Neural cell (in vitro differentiated cells): ENCODE measurements around the gene NPSR1. TPM values are rescaled to one million over a fixed set of nuclear protein-coding genes. Genes with fewer than 3 reads are reported as not detected.

Experiments
- H2AFZ ChIP-seq: fragments of 200-600, 300-800 bp; sonication (generic), shearing (Covaris generic); 2 replicates; pipeline ENCODE4 v1.6.0; 2014; ENCODE audit warnings: low read depth, mild to moderate bottlenecking, antibody characterized with exemption, low read length, moderate library complexity
- H3F3A ChIP-seq: fragments of 200-600 bp; shearing (Covaris generic); 2 replicates; pipeline ENCODE4 v1.6.1; 2016; ENCODE audit warnings: mild to moderate bottlenecking, moderate library complexity, mixed read lengths, antibody characterized with exemption, low read length; ENCODE audit not compliant: insufficient read depth, poor library complexity, severe bottlenecking
- H3K27ac ChIP-seq: fragments of 200-600, 300-800 bp; sonication (generic), shearing (Covaris generic); 2 replicates; pipeline ENCODE4 v1.5.1; 2014; ENCODE audit warnings: mild to moderate bottlenecking, low read length, moderate library complexity
- H3K27me3 ChIP-seq: fragments of 300-800, 200-600 bp; sonication (generic), shearing (Covaris generic); 2 replicates; pipeline ENCODE4 v1.6.0; 2014; ENCODE audit warnings: mild to moderate bottlenecking, low read depth, low read length, moderate library complexity; ENCODE audit not compliant: insufficient read depth
- H3K36me3 ChIP-seq: fragments of 300-800, 200-600 bp; sonication (generic), shearing (Covaris generic); 2 replicates; pipeline ENCODE4 v1.5.1; 2014; ENCODE audit warnings: mild to moderate bottlenecking, antibody characterized with exemption, low read length, moderate library complexity; ENCODE audit not compliant: insufficient read depth
- H3K4me2 ChIP-seq: fragments of 300-800, 200-600 bp; sonication (generic), shearing (Covaris generic); 2 replicates; pipeline ENCODE4 v1.6.0; 2014; ENCODE audit warnings: mild to moderate bottlenecking, low read length
- H3K4me3 ChIP-seq: fragments of 300-800, 200-600 bp; sonication (generic), shearing (Covaris generic); 2 replicates; pipeline ENCODE4 v1.5.1; 2014; ENCODE audit warnings: mild to moderate bottlenecking, low read length, moderate library complexity
- H3K79me2 ChIP-seq: fragments of 200-600 bp; shearing (Covaris generic); replicated peaks from 2 replicates; pipeline ENCODE4 v1.6.0; 2014; ENCODE audit warnings: mild to moderate bottlenecking, low read length, moderate library complexity; ENCODE audit not compliant: insufficient read depth
- H3K9ac ChIP-seq: fragments of 300-800, 200-600 bp; sonication (generic), shearing (Covaris generic); 2 replicates; pipeline ENCODE4 v1.6.1; 2016; ENCODE audit warnings: mild to moderate bottlenecking, low read length, mixed read lengths
- H3K9me2 ChIP-seq: fragments of 200-600 bp; shearing (Covaris generic); 2 replicates; pipeline ENCODE4 v1.6.1; 2016; ENCODE audit warnings: mild to moderate bottlenecking, low read length, mixed read lengths; ENCODE audit not compliant: insufficient read depth
- H3K9me3 ChIP-seq: fragments of 200-600, 300-800 bp; sonication (generic), shearing (Covaris generic); 2 replicates; pipeline ENCODE4 v1.6.1; 2016; ENCODE audit warnings: mild to moderate bottlenecking, mixed run types, low read length, moderate library complexity, mixed read lengths
- H4K20me1 ChIP-seq: fragments of 200-600 bp; shearing (Covaris generic); 2 replicates; pipeline ENCODE4 v1.6.1; 2016; ENCODE audit warnings: mild to moderate bottlenecking, mixed run types; ENCODE audit not compliant: insufficient read depth
- CTCF ChIP-seq: fragments of 450-650 bp; IDR thresholded peaks from 2 replicates; pipeline ENCODE4 v1.5.1; 2014; ENCODE audit warnings: antibody characterized with exemption, mild to moderate bottlenecking, moderate library complexity; ENCODE audit not compliant: poor library complexity, severe bottlenecking
- EP300 ChIP-seq: fragments of 450-650 bp; conservative IDR thresholded peaks from 2 replicates; pipeline ENCODE4 v1.6.1; 2014; ENCODE audit warnings: antibody characterized with exemption, mild to moderate bottlenecking, moderate library complexity; ENCODE audit not compliant: poor library complexity, severe bottlenecking
- EZH2 ChIP-seq: fragments of 200-600, 300-800 bp; shearing (Covaris generic), sonication (generic); IDR thresholded peaks from 2 replicates; pipeline ENCODE4 v1.6.1; 2014; ENCODE audit warnings: antibody characterized with exemption, low read length, borderline replicate concordance, mild to moderate bottlenecking; ENCODE audit not compliant: insufficient read depth, poor library complexity, severe bottlenecking
- MXI1 ChIP-seq: fragments of 450-650 bp; conservative IDR thresholded peaks from 2 replicates; pipeline ENCODE4 v1.6.1; 2014; ENCODE audit warnings: antibody characterized with exemption, mild to moderate bottlenecking; ENCODE audit not compliant: poor library complexity, severe bottlenecking
- POLR2AphosphoS5 ChIP-seq: IDR thresholded peaks from 2 replicates; pipeline ENCODE4 v1.6.1; 2012
- RAD21 ChIP-seq: fragments of 450-650 bp; conservative IDR thresholded peaks from 2 replicates; pipeline ENCODE4 v1.6.1; 2014; ENCODE audit warnings: antibody characterized with exemption, mild to moderate bottlenecking, moderate library complexity
- REST ChIP-seq: IDR thresholded peaks from 2 replicates; pipeline ENCODE4 v1.6.1; 2012; ENCODE audit warnings: borderline replicate concordance
- SMC3 ChIP-seq: fragments of 450-650 bp; conservative IDR thresholded peaks from 2 replicates; pipeline ENCODE4 v1.6.1; 2014; ENCODE audit warnings: antibody characterized with exemption, mild to moderate bottlenecking, moderate library complexity; ENCODE audit not compliant: poor library complexity
- TAF1 ChIP-seq: IDR thresholded peaks from 2 replicates; pipeline ENCODE4 v1.6.1; 2012; ENCODE audit warnings: low read depth
- polyA plus RNA-seq: library from polyadenylated mRNA; depleted of rRNA; stranded (reverse); fragments of >200 nt; gene quantifications from 2 replicates; pipeline ENCODE4 v1.2.3, GENCODE V29; 2014

The NPSR1 gene
- polyA plus RNA-seq, 1 donor from 2014 or later = not detected

- Histone ChIP-seq H3K4me2 (no peak overlapping the region), H3K9ac (no peak overlapping the region), H3K9me3 (no peaks in the 10 kb centered on the region), H3F3A (no peaks in the 10 kb centered on the region), H2AFZ (no peak overlapping the region), H3K27ac (no peak overlapping the region), H3K4me3 (no peak overlapping the region), H3K79me2 (no peaks in the 10 kb centered on the region), H4K20me1 (no peaks in the 10 kb centered on the region), H3K36me3 (no peaks in the 10 kb centered on the region), H3K27me3 (no peaks in the 10 kb centered on the region), H3K9me2 (no peaks in the 10 kb centered on the region)
- no peak for TF ChIP-seq RAD21
- no peak for TF ChIP-seq EP300
- TF ChIP-seq POLR2AphosphoS5 = no peak
- no peak for TF ChIP-seq MXI1
Observed at GRCh38 chr7:34840176-34840785, 182.3 kb downstream of the NPSR1 start.

- H3K27ac ChIP-seq = no peak overlapping the region
- no peaks in the 10 kb centered on the region for H4K20me1 ChIP-seq
- H3F3A ChIP-seq = no peaks in the 10 kb centered on the region
- H2AFZ ChIP-seq = no peak overlapping the region
- no peak overlapping the region for H3K4me2 ChIP-seq
- H3K9me2 ChIP-seq = no peaks in the 10 kb centered on the region
- H3K27me3 ChIP-seq = no peaks in the 10 kb centered on the region
- H3K9me3 ChIP-seq = no peaks in the 10 kb centered on the region
- H3K79me2 ChIP-seq = no peaks in the 10 kb centered on the region
- H3K4me3 ChIP-seq = no peak overlapping the region
- TF ChIP-seq EP300 (no peak), RAD21 (no peak), SMC3 (no peak), MXI1 (no peak), REST (no peak), TAF1 (no peak), EZH2 (no peak), CTCF (no peak), POLR2AphosphoS5 (no peak)
- H3K9ac ChIP-seq = no peak overlapping the region
- H3K36me3 ChIP-seq = no peaks in the 10 kb centered on the region
Observed at GRCh38 chr7:34841326-34841725, 183.3 kb downstream of the NPSR1 start.
